SKM-1 treated with dmso at 0.1 percent for 144 hours (cell line): ENCODE data around the gene TTC21A.
A peak's percentile ranks its signal among the peaks of the same experiment; 100 is the strongest.

Experiments used
- DNase-seq: peaks from one replicate; lab custom pipeline; 2025; ENCODE audit not compliant: unreplicated experiment; lab: John Stamatoyannopoulos, UW

TTC21A gene

GRCh38 chr3:39137435-39137936, 30.0 kb downstream of the TTC21A start:
- no peak for DNase-seq

GRCh38 chr3:39137991-39138803, 30.7 kb downstream of the TTC21A start:
- DNase-seq = no peak

- no peak for DNase-seq
Observed at GRCh38 chr3:39138804-39139415, 31.4 kb downstream of the TTC21A start.

- no peak for DNase-seq
Observed at GRCh38 chr3:39139442-39139841, 32.0 kb downstream of the TTC21A start.

DNA sequence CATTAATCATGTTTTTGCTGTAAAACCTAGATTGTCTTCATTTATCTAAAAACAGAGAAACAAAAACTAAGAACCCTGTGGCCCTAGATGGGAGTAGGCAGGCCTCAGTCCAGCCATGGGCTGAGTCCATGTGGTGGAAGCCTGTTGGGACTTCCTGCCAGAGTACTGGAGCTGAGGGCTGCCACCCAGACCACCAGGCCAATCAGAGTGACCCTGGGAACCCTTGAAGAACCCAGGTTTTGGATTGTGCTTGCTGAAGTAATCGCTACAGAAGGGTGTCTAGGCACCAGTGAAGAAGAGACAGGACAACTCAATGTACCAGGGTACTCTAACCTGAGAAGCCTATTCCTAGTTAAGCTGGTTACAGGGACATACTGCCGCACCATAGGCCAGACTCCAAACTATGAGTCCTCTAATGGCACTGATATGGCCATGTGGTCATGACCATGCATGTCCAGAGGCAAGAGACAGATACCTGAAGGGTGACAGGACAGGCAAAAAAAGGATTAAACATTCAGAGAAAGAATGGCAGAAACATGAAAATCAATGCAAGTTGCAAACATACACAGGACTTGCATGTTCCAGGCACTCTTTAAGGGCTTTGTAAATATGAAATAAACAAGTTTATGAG, 33.0 kb downstream of the TTC21A start:
- no peak for DNase-seq

DNA sequence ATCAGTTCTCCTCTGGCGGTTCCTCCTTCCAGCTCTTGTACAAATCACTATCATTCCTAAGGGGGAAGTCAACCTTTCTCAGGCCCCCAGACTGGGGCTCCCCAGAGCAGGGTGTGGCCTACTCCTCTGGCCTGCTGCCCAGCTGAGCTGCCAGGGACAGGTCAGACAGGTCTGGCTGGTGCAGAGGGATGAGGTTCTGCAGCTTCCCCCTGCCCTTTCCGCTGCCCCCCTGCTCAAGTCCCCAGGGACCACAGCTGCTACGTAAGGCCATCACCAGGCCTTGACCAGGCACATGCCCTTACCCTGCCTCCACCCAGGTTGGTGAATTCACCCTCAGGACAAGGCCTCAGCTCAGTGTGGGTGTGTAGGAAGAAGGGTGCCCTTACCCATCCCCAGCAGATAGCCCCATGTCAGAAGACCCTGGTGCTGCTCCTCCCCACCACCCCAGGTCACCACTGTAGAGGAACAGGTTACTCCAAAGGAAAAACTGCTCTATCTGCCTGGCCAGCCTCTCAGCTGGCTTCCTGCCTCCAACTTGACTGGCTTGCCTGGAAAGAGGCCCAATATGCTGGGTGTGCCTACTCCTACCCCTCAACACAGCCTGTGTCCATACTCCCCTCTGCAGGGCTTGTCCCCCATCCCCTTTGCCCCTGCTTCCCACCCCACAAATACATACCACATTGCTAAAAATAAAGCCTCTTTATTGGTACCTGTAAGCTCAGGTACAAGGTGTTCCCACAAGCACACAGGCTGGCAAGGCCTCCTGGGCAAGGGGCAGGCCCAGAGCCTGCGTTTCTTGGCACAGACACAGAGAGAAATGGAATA, 33.9 kb downstream of the TTC21A start:
- peak; percentile 15 for DNase-seq

DNA sequence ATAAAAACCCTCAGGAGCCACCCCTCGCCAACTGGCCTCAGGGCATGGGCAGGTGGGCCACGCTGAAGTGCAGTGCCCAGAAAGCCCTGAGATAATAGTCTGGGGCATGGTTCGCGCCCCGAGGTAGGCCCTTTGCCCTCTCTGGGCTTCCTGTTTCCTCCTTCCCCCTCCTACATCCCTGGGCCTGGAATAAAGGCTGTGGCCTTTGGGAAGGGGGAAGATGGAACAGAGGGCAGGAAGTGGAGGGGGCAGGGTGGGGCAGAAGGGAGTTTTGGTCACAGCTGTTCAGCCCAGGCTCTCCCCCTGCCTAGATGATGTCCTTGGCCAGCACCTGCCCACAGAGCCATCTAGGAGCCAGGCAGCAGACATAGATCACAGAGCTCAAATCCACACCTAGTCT, 34.6 kb downstream of the TTC21A start:
- DNase-seq = no peak

DNA sequence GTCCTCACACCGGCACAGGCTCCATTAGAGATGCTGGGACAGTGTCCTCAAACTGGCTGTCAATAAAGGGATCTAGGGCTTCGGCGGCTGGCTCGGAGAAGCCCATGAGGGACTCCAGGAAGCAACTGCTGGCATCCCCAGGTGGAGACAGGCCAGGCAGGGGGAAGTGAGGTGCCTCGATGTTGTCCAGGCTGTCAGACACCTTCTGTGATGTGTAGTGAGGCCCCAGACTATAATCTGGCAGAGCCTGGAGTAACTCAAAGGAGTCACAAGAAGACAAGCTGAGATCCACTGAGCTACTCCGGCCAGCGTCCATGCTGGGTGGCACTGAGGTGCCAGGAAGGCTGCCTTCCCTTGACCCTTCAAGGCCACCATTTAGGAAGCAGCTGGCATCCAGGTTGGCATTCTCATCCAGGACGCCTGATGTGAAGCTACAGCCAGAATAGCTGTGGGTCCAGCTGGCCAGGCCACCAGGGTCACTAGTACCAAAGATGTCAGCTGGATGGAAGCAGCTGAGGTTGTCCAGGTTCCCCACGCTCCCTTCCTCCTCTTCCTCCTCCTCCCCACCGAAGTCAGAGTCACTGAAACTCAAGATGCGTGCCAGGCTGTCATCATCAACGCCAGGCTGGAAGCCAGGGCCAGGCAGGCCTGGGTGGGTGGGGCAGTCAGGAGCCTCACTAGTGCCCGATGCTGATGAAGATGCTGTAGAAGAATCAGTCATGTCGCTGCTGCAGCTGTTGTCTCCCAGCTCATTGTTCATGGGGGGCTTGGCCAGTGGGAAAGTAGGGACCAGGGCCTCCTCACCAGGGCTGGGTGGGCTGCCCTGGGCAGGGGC, 35.8 kb downstream of the TTC21A start:
- no peak for DNase-seq

GRCh38 chr3:39144095-39144747, 36.7 kb downstream of the TTC21A start:
- no peak for DNase-seq

DNA sequence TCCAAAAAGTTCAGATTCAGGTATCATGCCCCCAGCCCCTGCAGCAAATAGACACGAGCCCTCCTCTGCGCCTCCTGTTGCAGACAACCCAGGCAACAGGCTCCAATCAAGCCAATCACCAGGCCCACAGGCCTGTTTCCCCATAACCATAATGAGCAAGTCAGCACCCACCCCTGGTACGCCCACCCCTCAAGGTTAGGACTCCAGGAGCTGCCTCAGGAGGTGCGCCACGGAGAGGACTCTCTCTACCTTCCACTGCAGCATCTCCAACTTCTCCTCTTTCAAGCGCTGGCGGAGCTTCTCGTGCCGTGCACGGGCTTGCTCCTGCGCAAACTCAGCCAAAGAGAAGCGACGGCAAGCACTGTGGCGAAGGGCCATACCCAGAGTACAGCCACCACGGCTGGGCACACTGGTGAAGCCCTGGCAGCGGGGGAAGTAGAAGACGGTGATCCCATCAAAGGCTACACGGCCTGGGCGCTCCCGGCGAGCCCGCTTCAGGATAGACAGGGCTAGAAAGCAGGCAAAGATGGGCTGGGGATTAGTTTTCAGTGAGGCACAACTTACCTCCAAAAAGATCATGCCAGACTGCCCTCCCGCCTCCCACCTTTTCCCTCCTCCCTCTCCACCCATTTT, 37.4 kb downstream of the TTC21A start:
- no peak for DNase-seq

DNA sequence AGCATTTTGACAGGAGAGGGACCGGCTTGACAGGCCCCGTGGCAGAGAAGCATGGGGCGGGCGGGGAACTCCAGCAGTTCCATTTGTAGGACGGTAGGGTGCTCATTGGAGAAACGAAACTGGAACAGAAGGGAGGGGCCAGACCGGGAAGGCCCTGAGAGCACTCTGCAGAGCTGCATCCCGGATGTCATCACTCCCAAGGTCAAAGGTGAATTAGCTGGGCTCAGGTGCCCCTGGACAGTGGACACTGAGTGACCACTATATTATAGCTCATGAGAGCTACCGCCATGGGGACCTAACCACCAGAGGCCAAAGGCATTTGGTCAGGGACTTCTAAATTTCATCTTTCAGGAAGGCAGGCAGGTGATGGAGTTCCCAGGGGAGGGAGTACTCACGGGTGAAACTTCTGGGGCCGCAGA, 38.6 kb downstream of the TTC21A start:
- no peak for DNase-seq

DNA sequence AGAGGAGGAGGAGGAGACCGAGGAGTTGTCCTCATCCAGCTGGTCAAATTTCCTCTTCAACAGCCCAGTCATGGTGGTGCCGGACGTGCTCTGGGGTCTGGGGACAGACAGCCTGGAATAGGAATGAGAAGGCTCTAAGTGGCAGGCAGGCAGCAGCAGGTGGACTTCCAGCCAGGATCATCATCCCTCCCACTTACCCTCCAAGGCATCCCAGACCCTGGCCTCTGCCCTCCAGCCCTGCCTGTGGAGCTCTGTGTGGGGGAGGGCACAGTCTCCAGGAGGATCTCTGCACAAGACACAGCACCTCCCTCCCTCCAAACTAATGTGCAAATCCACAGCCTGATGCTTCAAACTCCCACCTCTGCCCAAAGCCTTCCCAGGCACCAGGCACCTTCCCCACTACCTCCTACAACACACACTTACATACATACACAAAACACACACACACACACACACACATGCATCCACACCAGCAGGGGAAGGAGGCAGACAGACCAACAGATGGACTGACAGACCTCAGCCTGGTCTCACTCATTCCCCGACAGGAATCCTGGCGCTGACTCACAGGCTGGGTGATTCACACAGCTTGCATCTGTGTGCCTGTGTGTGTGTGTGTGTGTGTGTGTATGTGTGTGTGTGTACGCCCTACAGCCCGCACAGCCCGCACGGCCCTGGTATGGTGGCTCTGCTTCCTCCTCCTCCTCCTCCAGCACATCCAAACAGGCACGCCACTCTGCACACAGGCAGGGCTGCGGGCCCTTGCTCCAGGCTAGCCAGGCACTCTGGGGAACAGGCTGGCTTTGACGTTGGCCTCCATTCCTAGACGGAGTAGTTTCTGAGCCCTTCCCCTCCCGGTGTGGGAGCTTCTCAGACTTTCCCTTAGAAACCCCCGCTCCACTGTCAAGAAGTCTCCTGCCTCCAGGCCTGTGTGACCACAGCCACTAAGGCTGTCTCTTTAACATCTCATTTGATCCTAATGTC, 39.4 kb downstream of the TTC21A start:
- DNase-seq = peak; percentile 20

- DNase-seq = peak; percentile 67
Observed at GRCh38 chr3:39147711-39148434, 40.4 kb downstream of the TTC21A start.

DNA sequence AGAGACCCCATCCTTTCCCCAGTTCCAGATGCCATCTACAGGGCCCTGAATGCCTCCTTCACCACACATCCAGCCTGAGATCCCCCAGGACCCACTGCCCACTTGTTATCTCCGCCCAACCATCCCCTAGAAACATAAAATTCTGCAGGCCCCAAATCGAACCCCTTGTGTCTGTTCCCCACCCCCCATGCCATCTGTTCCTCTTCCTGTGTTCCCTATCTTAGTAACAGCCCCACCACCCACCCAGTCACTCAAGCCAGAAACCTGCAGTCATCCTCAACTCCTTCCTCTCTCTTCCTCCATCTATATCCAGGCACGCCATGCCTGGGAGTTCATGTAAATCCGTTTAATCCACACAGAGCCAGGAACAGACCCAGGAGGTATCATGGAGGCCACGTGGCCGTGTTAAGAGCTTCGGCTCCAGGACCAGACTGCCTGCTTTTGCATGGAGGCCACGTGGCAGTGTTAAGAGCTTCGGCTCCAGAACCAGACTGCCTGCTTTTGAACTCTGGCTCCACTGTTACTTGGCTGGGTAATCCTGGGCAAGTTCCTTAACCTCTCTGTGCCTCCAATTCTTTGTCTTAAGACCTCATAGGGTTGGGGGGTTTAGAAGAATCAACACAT, 41.1 kb downstream of the TTC21A start:
- no peak for DNase-seq

GRCh38 chr3:39149059-39149455, 41.6 kb downstream of the TTC21A start:
- no peak for DNase-seq

GRCh38 chr3:39149498-39150147, 42.1 kb downstream of the TTC21A start:
- DNase-seq = no peak
